Measurements from ENCODE around the gene MYOG.

Gene MYOG

GRCh38 chr1:203038891-203039608 lies 46.8 kb downstream of the MYOG start:
- Mint-ChIP-seq H3K4me1 (ENCODE audit: low read depth in 2 of 2) (peaks cover 4 to 6% of the 10 kb centered on the region in 2 donors), H3K36me3 (ENCODE audit: insufficient read depth) (no peaks in the 10 kb centered on the region), H3K27ac (no peak overlapping the region), H3K9me3 (no peaks in the 10 kb centered on the region), H3K4me3 (no peak overlapping the region), H3K27me3 (peaks cover 18 to 54% of the 10 kb centered on the region in 2 donors)
- peak; percentile 49 to 56 (median 55) for DNase-seq
- peak; percentile 91 for ATAC-seq (replicated peaks)

DNA sequence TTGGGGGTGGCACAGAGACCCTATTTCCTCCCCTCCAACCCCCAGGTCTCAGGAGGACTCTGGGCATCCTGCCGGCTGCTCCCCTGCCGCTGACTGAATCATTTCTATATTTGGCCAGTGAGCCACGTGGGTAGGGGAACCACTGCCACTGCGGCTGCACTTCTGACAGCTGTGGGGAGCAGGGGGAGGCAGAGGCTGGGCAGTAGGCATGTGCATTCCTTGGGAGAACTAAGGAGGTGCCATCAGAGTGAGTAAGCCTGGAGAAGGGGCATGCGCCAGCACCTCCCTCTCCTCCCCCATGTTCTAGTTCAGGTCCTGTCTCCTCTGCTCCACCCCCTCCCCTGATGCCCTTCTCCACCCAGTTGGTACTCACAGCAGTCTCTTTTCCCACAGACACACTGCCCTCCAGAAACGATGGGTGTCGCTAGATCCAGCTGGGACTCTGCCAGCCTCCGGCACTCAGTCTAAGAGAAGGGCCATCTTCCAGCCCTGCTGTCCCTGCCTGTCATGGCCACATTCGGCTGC lies 47.5 kb downstream of the MYOG start:
- DNase-seq (no peak), ATAC-seq (replicated peaks) (no peak)
- peaks cover 4 to 6% of the 10 kb centered on the region in 2 donors for H3K4me1 Mint-ChIP-seq (ENCODE audit: low read depth in 2 of 2)
- H3K27me3 Mint-ChIP-seq: peaks cover 18 to 49% of the 10 kb centered on the region in 2 donors
- no peak overlapping the region for H3K27ac Mint-ChIP-seq
- H3K9me3 Mint-ChIP-seq: no peaks in the 10 kb centered on the region
- no peak overlapping the region for H3K4me3 Mint-ChIP-seq
- no peaks in the 10 kb centered on the region for H3K36me3 Mint-ChIP-seq (ENCODE audit: insufficient read depth)

DNA sequence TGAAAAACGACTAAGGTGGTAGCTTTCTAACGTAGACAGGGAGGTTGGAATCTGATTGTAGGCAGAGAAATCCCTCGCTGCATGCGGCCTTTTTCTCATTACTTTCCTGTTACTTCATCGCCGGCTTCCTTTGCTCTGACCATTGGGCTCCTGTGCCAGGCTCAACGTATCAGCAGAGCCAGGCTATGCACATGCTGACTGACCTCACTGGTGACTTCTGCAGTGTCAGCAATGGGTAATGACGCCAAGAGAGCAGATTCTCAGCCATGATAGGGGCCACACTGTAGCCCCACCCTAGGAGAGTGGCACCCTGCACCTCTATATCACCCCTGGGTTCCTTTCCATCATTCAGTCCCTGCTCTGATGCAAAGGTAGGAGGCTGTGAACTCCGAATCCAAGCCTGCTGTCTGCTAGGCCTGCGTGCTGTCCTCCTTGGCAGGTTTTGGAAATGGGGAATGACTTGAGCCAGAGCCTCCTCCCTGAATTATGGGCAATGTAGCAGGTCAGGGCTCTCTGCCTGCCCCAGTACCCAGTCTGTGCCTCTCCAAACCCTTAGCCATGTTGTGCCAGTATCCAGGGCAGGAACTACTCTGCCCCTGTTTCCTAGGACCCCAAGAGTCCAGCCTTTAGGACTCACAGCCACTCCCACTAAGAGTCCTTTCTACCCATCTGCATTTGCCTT lies 48.2 kb downstream of the MYOG start:
- Mint-ChIP-seq H3K4me1 (ENCODE audit: low read depth in 2 of 2) (peaks cover 4 to 6% of the 10 kb centered on the region in 2 donors), H3K4me3 (no peak overlapping the region), H3K27ac (no peak overlapping the region), H3K27me3 (peaks cover 18 to 43% of the 10 kb centered on the region in 2 donors), H3K9me3 (no peaks in the 10 kb centered on the region), H3K36me3 (ENCODE audit: insufficient read depth) (no peaks in the 10 kb centered on the region)
- DNase-seq (no peak), ATAC-seq (replicated peaks) (no peak)

- Mint-ChIP-seq H3K4me3 (no peak overlapping the region), H3K27ac (no peak overlapping the region), H3K4me1 (ENCODE audit: low read depth in 2 of 2) (peaks cover 4 to 6% of the 10 kb centered on the region in 2 donors), H3K27me3 (peaks cover 18 to 38% of the 10 kb centered on the region in 2 donors), H3K36me3 (ENCODE audit: insufficient read depth) (no peaks in the 10 kb centered on the region), H3K9me3 (no peaks in the 10 kb centered on the region)
- ATAC-seq (replicated peaks) (no peak), DNase-seq (no peak)
Observed at GRCh38 chr1:203036537-203036936, 49.3 kb downstream of the MYOG start.

DNA sequence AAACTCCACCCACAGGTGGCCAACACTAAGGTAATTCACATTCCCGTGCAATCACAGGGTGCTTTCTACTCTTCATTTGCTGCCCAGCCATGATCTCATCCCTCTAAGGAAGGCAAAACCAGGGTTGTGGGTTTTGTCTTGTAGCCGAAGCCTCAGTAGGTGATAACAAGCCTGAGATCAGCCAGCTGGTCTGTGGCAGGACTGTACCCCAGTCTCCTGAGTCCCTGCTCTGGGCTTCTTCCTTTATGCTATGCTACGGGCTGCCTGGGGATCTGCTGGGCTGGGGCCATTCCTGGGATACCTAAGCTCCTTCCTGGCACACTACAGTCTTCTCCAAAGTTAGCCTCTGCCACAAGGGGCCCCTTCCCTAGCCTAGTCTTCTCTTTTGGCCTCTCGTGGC lies 49.7 kb downstream of the MYOG start:
- ATAC-seq (replicated peaks) (no peak), DNase-seq (no peak)
- H3K27me3 Mint-ChIP-seq: peaks cover 18 to 34% of the 10 kb centered on the region in 2 donors
- no peak overlapping the region for H3K27ac Mint-ChIP-seq
- H3K4me1 Mint-ChIP-seq (ENCODE audit: low read depth in 2 of 2): peaks cover 4 to 6% of the 10 kb centered on the region in 2 donors
- H3K4me3 Mint-ChIP-seq: no peak overlapping the region
- no peaks in the 10 kb centered on the region for H3K36me3 Mint-ChIP-seq (ENCODE audit: insufficient read depth)
- H3K9me3 Mint-ChIP-seq: no peaks in the 10 kb centered on the region

DNA sequence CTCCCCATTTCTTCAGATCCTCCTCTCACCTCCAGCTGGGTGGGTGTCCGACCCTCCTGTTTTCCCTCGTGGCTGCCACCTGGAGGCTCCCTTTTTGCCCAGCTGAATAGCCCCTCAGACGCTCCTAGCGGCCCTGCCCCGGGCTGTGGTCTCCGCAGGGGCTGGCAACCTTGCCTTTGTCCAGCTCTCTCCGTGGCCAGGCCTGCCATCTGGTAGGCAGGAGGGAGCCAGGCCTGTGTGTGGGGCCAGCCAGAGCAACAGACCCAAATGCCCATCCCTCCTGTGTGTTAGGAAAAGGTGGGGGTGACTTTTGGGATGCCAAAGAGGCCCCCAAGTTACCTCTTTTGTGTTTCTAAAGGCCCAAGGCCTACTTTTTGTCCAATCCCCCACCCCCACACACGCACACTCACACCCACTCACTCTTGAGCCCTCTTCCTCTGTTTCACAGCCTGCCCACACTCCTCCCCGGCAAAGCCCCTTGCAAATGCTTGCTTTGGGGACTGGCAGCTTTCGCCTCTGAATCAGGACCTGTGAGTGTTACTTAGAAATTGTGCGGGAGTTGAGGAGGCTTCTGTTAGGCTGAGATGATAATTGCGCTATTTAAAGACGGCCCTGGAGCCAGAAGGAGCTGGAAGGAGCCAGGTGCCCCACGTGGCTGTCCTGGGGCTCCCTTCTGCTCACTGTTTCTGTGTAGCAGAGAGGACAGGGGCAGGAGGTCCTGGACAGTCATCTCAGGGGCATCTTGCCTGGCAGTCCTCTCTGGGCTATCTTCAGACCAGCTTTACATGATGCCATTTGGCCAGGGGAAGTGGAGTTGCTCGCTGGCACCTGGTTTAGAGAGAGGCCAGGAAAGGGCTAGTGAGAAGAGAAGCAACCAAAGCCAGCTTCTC lies 50.5 kb downstream of the MYOG start:
- no peaks in the 10 kb centered on the region for H3K36me3 Mint-ChIP-seq (ENCODE audit: insufficient read depth)
- no peaks in the 10 kb centered on the region for H3K9me3 Mint-ChIP-seq
- DNase-seq: no peak
- peaks cover 18 to 32% of the 10 kb centered on the region in 2 donors for H3K27me3 Mint-ChIP-seq
- no peak overlapping the region for H3K27ac Mint-ChIP-seq
- no peak overlapping the region for H3K4me3 Mint-ChIP-seq
- peaks cover 4 to 6% of the 10 kb centered on the region in 2 donors for H3K4me1 Mint-ChIP-seq (ENCODE audit: low read depth in 2 of 2)
- no peak for ATAC-seq (replicated peaks)

GRCh38 chr1:203034422-203035110 lies 51.2 kb downstream of the MYOG start:
- peaks cover 4 to 5% of the 10 kb centered on the region in 2 donors for H3K4me1 Mint-ChIP-seq (ENCODE audit: low read depth in 2 of 2)
- ATAC-seq (replicated peaks): no peak
- no peak for DNase-seq
- no peaks in the 10 kb centered on the region for H3K36me3 Mint-ChIP-seq (ENCODE audit: insufficient read depth)
- no peak overlapping the region for H3K27ac Mint-ChIP-seq
- no peak overlapping the region for H3K4me3 Mint-ChIP-seq
- no peaks in the 10 kb centered on the region for H3K9me3 Mint-ChIP-seq
- H3K27me3 Mint-ChIP-seq: peaks cover 17 to 29% of the 10 kb centered on the region in 2 donors

DNA sequence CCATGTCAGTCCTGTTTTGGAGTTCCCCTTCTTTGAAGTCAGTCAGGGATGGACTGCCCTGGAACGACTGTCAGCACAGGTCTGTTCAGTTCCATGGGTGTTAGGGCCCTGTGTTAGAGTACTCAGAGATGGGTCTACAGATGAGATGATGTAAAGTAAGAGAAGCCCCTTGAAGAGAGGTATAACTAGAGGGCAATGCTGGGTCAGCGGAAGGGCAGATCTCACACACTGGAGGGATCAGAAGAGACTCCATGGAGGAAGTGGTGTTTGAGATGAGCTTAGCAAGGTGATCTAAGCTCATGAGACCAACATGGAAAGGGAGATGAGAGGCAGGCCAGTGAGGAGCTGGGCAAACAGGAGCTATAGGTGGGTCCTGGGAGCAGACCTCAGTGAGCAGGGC lies 51.9 kb downstream of the MYOG start:
- Mint-ChIP-seq H3K36me3 (ENCODE audit: insufficient read depth) (no peaks in the 10 kb centered on the region), H3K9me3 (no peaks in the 10 kb centered on the region), H3K27me3 (peaks cover 10 to 23% of the 10 kb centered on the region in 2 donors), H3K4me3 (no peak overlapping the region), H3K4me1 (ENCODE audit: low read depth in 2 of 2) (no peaks in the 10 kb centered on the region), H3K27ac (no peak overlapping the region)
- ATAC-seq (replicated peaks): no peak
- DNase-seq: no peak

DNA sequence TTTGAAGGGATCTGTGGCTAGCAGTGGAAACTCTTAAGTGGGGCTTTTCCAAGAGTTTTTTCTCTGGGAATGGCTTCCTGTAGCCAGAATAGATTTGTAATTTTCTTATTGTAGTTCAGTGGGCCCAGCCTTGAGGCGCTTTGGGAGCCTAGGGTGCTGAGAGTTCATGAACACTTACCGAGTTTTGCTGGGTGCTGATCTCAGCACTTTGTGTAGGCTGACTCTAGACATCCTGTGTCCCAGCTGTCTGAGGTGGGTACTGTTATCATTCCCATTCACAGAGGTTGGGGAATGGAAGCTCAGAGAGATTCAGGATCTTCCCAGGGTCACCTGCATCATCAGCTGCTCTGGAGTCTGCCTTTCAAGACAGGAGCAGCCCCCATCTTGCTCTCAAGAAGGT lies 52.5 kb downstream of the MYOG start:
- Mint-ChIP-seq H3K27me3 (peaks cover 9 to 16% of the 10 kb centered on the region in 2 donors), H3K9me3 (no peaks in the 10 kb centered on the region), H3K4me1 (ENCODE audit: low read depth in 2 of 2) (no peaks in the 10 kb centered on the region), H3K36me3 (ENCODE audit: insufficient read depth) (no peaks in the 10 kb centered on the region), H3K4me3 (no peak overlapping the region), H3K27ac (no peak overlapping the region)
- ATAC-seq (replicated peaks) (no peak), DNase-seq (no peak)
